RWPE2 (cell line): ENCODE data around the gene SAMD11.

Experiments
- ATAC-seq: fragments of 200-7000 bp; cut with Tn5 transposase; 3 replicates; pipeline ENCODE4 v1.9.1; 2021; ENCODE audit warnings: low read depth
- DNase-seq: peaks from one replicate; pipeline ENCODE4 v3.0.0-alpha.2; 2020; ENCODE audit warnings: low spot score
- H3K27ac ChIP-seq: fragments of 450-650 bp; 2 replicates; pipeline ENCODE4 v1.5.1; 2017; ENCODE audit warnings: mild to moderate bottlenecking; ENCODE audit not compliant: poor library complexity, severe bottlenecking
- H3K27me3 ChIP-seq: fragments of 250-450 bp; sonication (Bioruptor Pico); 2 replicates; pipeline ENCODE4 v1.5.1; 2021; ENCODE audit warnings: mild to moderate bottlenecking, moderate library complexity; ENCODE audit not compliant: insufficient read depth, poor library complexity, severe bottlenecking
- H3K36me3 ChIP-seq: fragments of 250-450 bp; sonication (Bioruptor Pico); 2 replicates; pipeline ENCODE4 v1.5.1; 2020; ENCODE audit warnings: low read depth, mild to moderate bottlenecking, moderate library complexity
- H3K4me1 ChIP-seq: fragments of 250-450 bp; sonication (Bioruptor Pico); 2 replicates; pipeline ENCODE4 v1.5.1; 2021; ENCODE audit warnings: mild to moderate bottlenecking, moderate library complexity; ENCODE audit not compliant: insufficient read depth, poor library complexity, severe bottlenecking
- H3K4me3 ChIP-seq: fragments of 250-450 bp; sonication (Bioruptor Pico); 2 replicates; pipeline ENCODE4 v1.5.1; 2021; ENCODE audit warnings: mild to moderate bottlenecking, moderate library complexity; ENCODE audit not compliant: severe bottlenecking
- H3K9me3 ChIP-seq: fragments of 250-450 bp; sonication (Bioruptor Pico); 2 replicates; pipeline ENCODE4 v1.5.1; 2021; ENCODE audit warnings: mild to moderate bottlenecking, moderate library complexity; ENCODE audit not compliant: severe bottlenecking
- CTCF ChIP-seq: fragments of 450-650 bp; IDR thresholded peaks from one replicate; pipeline ENCODE4 v1.5.1; 2017; ENCODE audit warnings: mild to moderate bottlenecking, moderate library complexity; ENCODE audit not compliant: poor library complexity, severe bottlenecking

SAMD11 gene

GRCh38 chr1:972726-973458 is 49.2 kb downstream of the SAMD11 start:
- no peak for TF ChIP-seq CTCF
- Histone ChIP-seq H3K4me1 (no peaks in the 10 kb centered on the region), H3K9me3 (no peaks in the 10 kb centered on the region), H3K27me3 (no peaks in the 10 kb centered on the region), H3K36me3 (no peaks in the 10 kb centered on the region), H3K27ac (no peak overlapping the region), H3K4me3 (no peak overlapping the region)
- DNase-seq: no peak
- ATAC-seq: no peak

- no peak for TF ChIP-seq CTCF
- ATAC-seq: no peak
- Histone ChIP-seq H3K27me3 (no peaks in the 10 kb centered on the region), H3K4me3 (no peak overlapping the region), H3K4me1 (no peaks in the 10 kb centered on the region), H3K9me3 (no peaks in the 10 kb centered on the region), H3K27ac (no peak overlapping the region), H3K36me3 (no peaks in the 10 kb centered on the region)
- DNase-seq: no peak
These were observed 50.0 kb downstream of the SAMD11 start for GRCh38 chr1:973459-974292.

- ATAC-seq (no peak), DNase-seq (no peak)
- Histone ChIP-seq H3K4me1 (no peaks in the 10 kb centered on the region), H3K27ac (no peak overlapping the region), H3K36me3 (no peaks in the 10 kb centered on the region), H3K27me3 (no peaks in the 10 kb centered on the region), H3K9me3 (no peaks in the 10 kb centered on the region), H3K4me3 (no peak overlapping the region)
- no peak for TF ChIP-seq CTCF
These were observed 50.5 kb downstream of the SAMD11 start for GRCh38 chr1:974293-974640.

GRCh38 chr1:974687-975328 is 51.1 kb downstream of the SAMD11 start:
- H3K36me3 ChIP-seq: no peaks in the 10 kb centered on the region
- no peak overlapping the region for H3K27ac ChIP-seq
- H3K4me3 ChIP-seq: no peak overlapping the region
- no peak for TF ChIP-seq CTCF
- no peaks in the 10 kb centered on the region for H3K9me3 ChIP-seq
- DNase-seq: no peak
- H3K27me3 ChIP-seq: no peaks in the 10 kb centered on the region
- ATAC-seq: no peak
- H3K4me1 ChIP-seq: no peaks in the 10 kb centered on the region
